22Rv1 (cell line): ENCODE data around the gene CCS.

ENCODE experiments used
- ZFX ChIP-seq: fragments of 450-650 bp; IDR thresholded peaks from 2 replicates; pipeline ENCODE4 v1.6.1; 2017; ENCODE audit warnings: antibody characterized with exemption, borderline replicate concordance
- TF ChIP-seq, protein P1 (sequence below): fragments of 450-650 bp; IDR thresholded peaks from 2 replicates; pipeline ENCODE4 v1.5.1; 2017; ENCODE audit warnings: mild to moderate bottlenecking

DNA sequence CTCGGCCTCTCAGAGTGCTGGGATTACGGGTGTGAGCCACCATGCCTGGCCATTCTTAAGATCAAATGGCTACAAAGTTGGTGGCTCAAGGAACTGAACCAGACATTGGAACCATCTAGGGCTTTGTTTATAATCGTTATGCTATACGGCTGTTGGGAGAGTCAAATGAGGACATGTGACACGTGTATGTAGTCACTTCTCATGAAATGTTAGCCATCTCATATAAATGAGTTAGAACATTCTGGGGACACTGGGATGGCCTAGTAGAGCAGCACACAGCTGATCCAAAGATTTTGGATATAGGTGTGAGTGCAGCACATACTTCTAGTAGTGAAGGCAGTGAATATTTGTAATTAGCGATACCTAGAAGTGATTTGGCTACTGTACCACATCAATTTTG, 38.9 kb downstream of the CCS start:
- TF ChIP-seq, protein P1, sequence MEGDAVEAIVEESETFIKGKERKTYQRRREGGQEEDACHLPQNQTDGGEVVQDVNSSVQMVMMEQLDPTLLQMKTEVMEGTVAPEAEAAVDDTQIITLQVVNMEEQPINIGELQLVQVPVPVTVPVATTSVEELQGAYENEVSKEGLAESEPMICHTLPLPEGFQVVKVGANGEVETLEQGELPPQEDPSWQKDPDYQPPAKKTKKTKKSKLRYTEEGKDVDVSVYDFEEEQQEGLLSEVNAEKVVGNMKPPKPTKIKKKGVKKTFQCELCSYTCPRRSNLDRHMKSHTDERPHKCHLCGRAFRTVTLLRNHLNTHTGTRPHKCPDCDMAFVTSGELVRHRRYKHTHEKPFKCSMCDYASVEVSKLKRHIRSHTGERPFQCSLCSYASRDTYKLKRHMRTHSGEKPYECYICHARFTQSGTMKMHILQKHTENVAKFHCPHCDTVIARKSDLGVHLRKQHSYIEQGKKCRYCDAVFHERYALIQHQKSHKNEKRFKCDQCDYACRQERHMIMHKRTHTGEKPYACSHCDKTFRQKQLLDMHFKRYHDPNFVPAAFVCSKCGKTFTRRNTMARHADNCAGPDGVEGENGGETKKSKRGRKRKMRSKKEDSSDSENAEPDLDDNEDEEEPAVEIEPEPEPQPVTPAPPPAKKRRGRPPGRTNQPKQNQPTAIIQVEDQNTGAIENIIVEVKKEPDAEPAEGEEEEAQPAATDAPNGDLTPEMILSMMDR, result no peak
- TF ChIP-seq ZFX, result no peak
